Suprapubic skin (tissue), 3 donors: ENCODE results near the gene MCF2L2.

Experiments
- CTCF ChIP-seq, 2 donors: fragments of 200-600 bp in 1 of 2; fragments of 450-650 bp in 1 of 2; sonication (generic) in 1 of 2; IDR thresholded peaks; one replicate each; pipeline ENCODE4 v1.5.1; 2016 to 2019; ENCODE audit warnings: antibody characterized with exemption in 2 of 2, mild to moderate bottlenecking in 1 of 2, moderate library complexity in 1 of 2
- POLR2A ChIP-seq, 2 donors: fragments of 450-650 bp; IDR thresholded peaks; one replicate each; pipeline ENCODE4 v1.6.1; 2017; ENCODE audit warnings: antibody characterized with exemption in 2 of 2, mild to moderate bottlenecking in 2 of 2, moderate library complexity in 2 of 2

DNA sequence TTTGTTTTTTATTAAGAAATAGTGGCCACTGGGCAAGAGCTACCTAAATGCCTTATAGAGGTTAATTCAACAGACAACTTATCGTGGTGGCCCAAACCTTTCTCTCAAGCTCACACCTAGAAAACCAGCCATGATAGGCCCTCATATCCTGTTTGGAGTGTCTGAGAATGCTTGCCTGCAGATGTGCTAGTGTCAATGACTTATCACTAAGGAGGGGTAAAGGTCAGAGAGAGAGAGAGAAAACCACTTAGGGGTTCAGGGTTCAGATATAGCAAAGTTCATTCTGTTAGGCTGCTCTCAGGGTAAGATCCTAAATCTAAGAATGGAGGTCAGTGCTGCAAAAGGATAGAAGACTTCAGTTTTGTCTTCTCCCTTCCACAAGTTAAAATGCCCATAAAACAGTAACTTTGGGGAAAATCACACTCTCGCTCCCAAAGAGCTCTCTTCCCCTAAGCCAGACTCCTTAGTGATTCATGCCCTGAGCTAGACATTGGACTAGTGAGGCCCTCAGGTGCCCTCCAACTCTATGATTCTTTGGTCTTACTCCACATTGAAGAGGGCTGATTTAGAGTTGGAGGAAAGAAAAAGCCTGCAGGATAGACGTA is 205.7 kb downstream of the MCF2L2 start:
- TF ChIP-seq CTCF (IDR thresholded peaks at IDR 0.05) (no peak), POLR2A (IDR thresholded peaks at IDR 0.05) (no peak)
